Gastrocnemius medialis (tissue), 4 donors: Measurements from ENCODE around the gene MAD1L1. TPM values are rescaled to one million over a fixed set of nuclear protein-coding genes. Genes with fewer than 3 reads are reported as not detected.

Source experiments
- ATAC-seq, 2 donors: fragments of 150-250 bp; one replicate each; pipeline ENCODE4 v1.9.1; 2016
- DNase-seq, 2 donors: peaks; one replicate each; pipeline ENCODE4 v3.0.0-alpha.2; 2019
- H3K27ac ChIP-seq, 4 donors: fragments of 200-600 bp; sonication (generic); 1 replicate in 1 of 4; 2 replicates in 3 of 4; pipeline ENCODE4 v1.5.1; 2016 to 2018; ENCODE audit warnings: mild to moderate bottlenecking in 2 of 4, moderate library complexity in 1 of 4
- H3K27me3 ChIP-seq, 3 donors: fragments of 200-600 bp; sonication (generic) in 2 of 3; 1 replicate in 1 of 3; 2 replicates in 2 of 3; pipeline versions ENCODE4 v1.5.1 to v1.6.0; 2016 to 2019; ENCODE audit warnings: mild to moderate bottlenecking in 1 of 3, moderate library complexity in 1 of 3
- H3K36me3 ChIP-seq, 2 donors: fragments of 200-600 bp; sonication (generic) in 1 of 2; one replicate each; pipeline ENCODE4 v1.5.1; 2017 to 2018
- H3K4me1 ChIP-seq, 2 donors: fragments of 200-600 bp; sonication (generic) in 1 of 2; one replicate each; pipeline ENCODE4 v1.5.1; 2016 to 2017; ENCODE audit warnings: mild to moderate bottlenecking in 2 of 2
- H3K4me3 ChIP-seq, 4 donors: fragments of 200-600 bp; sonication (generic) in 3 of 4; 1 replicate in 1 of 4; 2 replicates in 3 of 4; pipeline ENCODE4 v1.5.1; 2016 to 2019; ENCODE audit warnings: mild to moderate bottlenecking in 2 of 4
- H3K9me3 ChIP-seq, 3 donors: fragments of 200-600 bp; sonication (generic) in 2 of 3; 1 replicate in 1 of 3; 2 replicates in 2 of 3; pipeline ENCODE4 v1.5.1; 2016 to 2019
- POLR2A ChIP-seq, 2 donors: fragments of 450-650 bp; IDR thresholded peaks; one replicate each; pipeline ENCODE4 v1.6.1; 2017; ENCODE audit warnings: antibody characterized with exemption in 2 of 2, mild to moderate bottlenecking in 2 of 2, moderate library complexity in 2 of 2
- in situ Hi-C, 4 donors: fragments of 200-750 bp; cut with MboI; loops; one replicate each; pipeline versions ENCODE4 v1.15.0 to v1.8.0; 2017; ENCODE audit warnings: low sequenced_read_pairs in 4 of 4
- intact Hi-C: fragments of 100-400 bp; cut with DNase I; formaldehyde crosslinking; loops from one replicate; pipeline ENCODE4 v1.15.1; 2023; ENCODE audit warnings: low total_unique reads
- total RNA-seq, 4 donors: library from RNA; depleted of rRNA; stranded (reverse); fragments of >200 nt; gene quantifications; one replicate each; pipeline versions ENCODE4 v1.1.0 to v1.2.3, GENCODE V29; 2016
- TF ChIP-seq, protein P1 (sequence below), 5 experiments: fragments of 450-650 bp in 3 of 5; fragments of 200-600 bp in 2 of 5; sonication (generic) in 2 of 5; IDR thresholded peaks in 4 of 5; conservative IDR thresholded peaks in 1 of 5; 1 replicate in 4 of 5; 2 replicates in 1 of 5; pipeline ENCODE4 v1.5.1; 2016 to 2019; ENCODE audit warnings: antibody characterized with exemption in 5 of 5, mild to moderate bottlenecking in 3 of 5, moderate library complexity in 3 of 5

MAD1L1 gene
- total RNA-seq, 4 donors from 2014 or later, result 19.7 to 32.4 (median 22.7) TPM

DNA sequence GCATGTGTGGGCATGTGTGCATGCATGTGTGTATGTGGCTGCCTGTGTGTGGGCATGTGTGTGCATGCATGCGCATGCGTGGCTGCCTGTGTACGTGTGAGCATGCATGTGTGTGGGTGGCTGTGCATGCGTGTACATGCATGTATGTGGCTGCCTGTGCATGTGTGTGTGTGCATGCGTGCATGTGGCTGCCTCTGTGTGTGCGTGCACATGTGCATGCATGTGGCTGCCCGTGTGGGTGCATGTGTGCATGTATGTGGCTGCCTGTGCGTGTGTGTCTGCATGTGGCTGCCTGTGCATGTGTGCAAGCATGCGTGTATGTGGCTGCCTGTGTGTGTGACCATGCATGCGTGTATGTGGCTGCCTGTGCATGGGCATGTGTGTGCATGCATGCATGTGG, 345.5 kb downstream of the MAD1L1 start:
- no peaks in the 10 kb centered on the region for H3K27me3 ChIP-seq
- H3K9me3 ChIP-seq, result no peaks in the 10 kb centered on the region
- H3K4me3 ChIP-seq, result no peak overlapping the region
- H3K27ac ChIP-seq, result no peak overlapping the region
- ATAC-seq (no peak), DNase-seq (no peak)
- H3K4me1 ChIP-seq, result peaks cover 0 to 7% of the 10 kb centered on the region in 2 donors
- intact Hi-C loops (no loop called here), in situ Hi-C loops (no loop called here)
- no peaks in the 10 kb centered on the region for H3K36me3 ChIP-seq
- TF ChIP-seq, protein P1, sequence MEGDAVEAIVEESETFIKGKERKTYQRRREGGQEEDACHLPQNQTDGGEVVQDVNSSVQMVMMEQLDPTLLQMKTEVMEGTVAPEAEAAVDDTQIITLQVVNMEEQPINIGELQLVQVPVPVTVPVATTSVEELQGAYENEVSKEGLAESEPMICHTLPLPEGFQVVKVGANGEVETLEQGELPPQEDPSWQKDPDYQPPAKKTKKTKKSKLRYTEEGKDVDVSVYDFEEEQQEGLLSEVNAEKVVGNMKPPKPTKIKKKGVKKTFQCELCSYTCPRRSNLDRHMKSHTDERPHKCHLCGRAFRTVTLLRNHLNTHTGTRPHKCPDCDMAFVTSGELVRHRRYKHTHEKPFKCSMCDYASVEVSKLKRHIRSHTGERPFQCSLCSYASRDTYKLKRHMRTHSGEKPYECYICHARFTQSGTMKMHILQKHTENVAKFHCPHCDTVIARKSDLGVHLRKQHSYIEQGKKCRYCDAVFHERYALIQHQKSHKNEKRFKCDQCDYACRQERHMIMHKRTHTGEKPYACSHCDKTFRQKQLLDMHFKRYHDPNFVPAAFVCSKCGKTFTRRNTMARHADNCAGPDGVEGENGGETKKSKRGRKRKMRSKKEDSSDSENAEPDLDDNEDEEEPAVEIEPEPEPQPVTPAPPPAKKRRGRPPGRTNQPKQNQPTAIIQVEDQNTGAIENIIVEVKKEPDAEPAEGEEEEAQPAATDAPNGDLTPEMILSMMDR (IDR thresholded peaks at IDR 0.05 in 4 of 5, conservative IDR thresholded peaks at IDR 0.05 in 1 of 5), result no peak
- TF ChIP-seq POLR2A (IDR thresholded peaks at IDR 0.05), result no peak

DNA sequence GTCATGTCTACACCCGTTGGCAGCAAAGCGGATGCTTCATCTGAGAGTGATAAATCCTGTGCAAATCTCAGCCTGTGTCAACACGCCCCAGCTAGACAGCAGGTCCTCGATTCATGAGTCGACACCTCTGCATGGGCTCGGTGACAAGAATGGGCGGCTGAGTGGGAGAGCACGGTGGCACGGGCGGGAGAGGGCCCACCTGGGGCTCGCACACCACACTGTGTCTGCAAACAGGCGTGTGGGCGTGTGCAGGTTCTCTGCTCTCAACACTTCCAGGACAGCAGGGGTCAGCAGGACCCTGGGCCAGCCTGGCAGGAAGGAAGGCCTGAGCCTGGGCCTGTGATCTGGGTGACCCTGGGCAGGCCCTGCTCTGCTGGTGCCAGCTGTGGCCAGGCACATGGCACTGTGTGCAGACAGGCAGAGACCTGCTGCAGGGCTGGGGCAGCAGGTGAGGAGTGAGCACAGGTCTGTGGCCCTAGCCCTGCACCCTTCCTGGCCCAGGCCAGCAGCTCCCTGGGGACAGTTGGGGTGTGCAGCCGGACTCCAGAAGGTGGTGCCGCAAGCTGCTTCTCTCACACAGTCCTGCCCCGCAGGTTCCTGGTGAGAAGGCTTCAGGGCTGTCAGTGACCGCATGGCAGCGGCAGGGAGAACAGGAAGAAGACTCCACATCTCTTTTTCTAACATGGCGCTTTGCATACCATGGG, 346.2 kb downstream of the MAD1L1 start:
- H3K27me3 ChIP-seq, result no peaks in the 10 kb centered on the region
- ATAC-seq (no peak), DNase-seq (no peak)
- H3K4me1 ChIP-seq, result peaks cover 0 to 7% of the 10 kb centered on the region in 2 donors
- H3K4me3 ChIP-seq, result no peak overlapping the region
- TF ChIP-seq POLR2A (IDR thresholded peaks at IDR 0.05), result no peak
- TF ChIP-seq, protein P1 (IDR thresholded peaks at IDR 0.05 in 4 of 5, conservative IDR thresholded peaks at IDR 0.05 in 1 of 5), result no peak
- H3K36me3 ChIP-seq, result no peaks in the 10 kb centered on the region
- intact Hi-C loops, result no loop called here
- in situ Hi-C loops, result no loop called here
- no peaks in the 10 kb centered on the region for H3K9me3 ChIP-seq
- H3K27ac ChIP-seq, result no peak overlapping the region

DNA sequence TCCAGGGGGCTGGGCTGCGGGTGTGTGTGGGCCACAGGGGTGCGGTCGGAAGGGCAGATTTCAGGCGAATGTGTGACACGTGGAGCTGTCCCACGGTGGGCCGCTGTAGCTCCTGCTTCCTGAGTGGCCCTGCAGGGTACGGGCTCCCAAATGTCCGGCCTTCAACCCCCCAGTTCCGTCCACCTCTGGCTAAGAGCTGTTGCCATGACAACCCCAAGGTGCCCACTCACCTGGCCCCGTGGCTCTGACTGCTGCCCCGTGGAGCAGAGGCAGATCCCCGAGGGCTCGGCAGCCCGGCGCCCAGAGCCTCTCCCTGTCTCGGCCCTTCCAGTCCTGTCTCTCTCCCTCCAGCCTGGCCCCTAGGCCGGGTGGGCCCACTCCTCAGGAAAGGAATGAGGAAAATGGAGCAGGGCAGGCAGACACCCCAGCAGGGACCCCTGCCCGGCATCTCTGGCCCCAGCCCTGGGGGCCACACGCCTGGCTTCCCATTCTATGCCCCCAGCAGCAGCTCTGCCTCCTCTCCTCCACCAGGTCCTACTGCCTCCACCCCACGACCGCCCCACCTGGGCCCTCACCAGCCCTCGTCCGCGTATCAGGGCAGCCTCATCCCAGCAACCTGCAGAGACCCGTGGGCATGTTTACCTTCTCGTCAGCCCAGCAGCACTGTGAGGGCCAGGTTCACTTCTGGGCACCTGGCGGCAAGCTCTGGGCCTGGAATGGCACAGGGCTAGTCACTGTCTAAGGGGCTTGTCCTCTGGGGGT, 347.1 kb downstream of the MAD1L1 start:
- no peak for DNase-seq
- Histone ChIP-seq H3K27ac (no peak overlapping the region), H3K4me1 (peaks cover 0 to 7% of the 10 kb centered on the region in 2 donors), H3K27me3 (no peaks in the 10 kb centered on the region), H3K36me3 (no peaks in the 10 kb centered on the region), H3K4me3 (no peak overlapping the region), H3K9me3 (no peaks in the 10 kb centered on the region)
- in situ Hi-C loops (no loop called here), intact Hi-C loops (no loop called here)
- no peak for ATAC-seq
- TF ChIP-seq, protein P1 (IDR thresholded peaks at IDR 0.05 in 4 of 5, conservative IDR thresholded peaks at IDR 0.05 in 1 of 5), result no peak
- TF ChIP-seq POLR2A (IDR thresholded peaks at IDR 0.05), result no peak

DNA sequence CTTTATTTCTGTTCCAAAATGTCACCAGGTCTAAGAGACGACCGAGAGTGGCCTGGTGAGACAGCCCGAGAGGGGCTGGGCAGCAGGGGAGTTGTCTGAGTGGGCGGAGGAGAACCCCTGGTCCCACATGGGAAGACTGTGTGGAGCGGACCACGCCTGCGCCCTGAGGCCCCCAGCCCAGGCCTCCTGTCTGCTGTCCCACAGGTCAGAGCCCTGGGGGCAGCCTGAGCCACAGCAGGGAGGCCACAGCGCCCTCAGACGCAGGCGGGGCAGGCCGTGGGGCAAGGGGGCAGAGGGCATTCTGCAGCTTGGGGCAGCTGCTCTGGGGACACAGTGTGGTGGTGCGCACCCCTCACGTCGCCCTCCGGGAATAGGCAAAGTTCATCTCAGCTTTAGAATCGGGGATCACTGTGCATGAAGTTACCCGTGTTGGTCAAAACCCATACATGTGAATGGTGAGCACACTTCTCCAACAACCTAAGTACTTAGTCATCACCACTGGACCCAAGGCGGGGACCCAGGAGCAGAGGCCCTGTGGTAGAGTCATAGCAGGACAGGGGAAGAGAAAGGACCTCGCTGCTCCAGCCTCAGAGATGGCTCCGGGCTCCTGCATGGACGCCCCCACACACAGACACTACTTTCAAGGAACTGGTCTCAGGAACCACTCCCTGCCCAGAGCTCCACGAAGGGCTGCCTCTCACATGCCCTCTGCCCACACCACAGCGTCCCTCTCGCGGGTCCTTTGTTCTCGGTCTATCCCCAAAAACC, 348.0 kb downstream of the MAD1L1 start:
- no peak overlapping the region for H3K27ac ChIP-seq
- no peaks in the 10 kb centered on the region for H3K36me3 ChIP-seq
- no peak for TF ChIP-seq POLR2A (IDR thresholded peaks at IDR 0.05)
- TF ChIP-seq, protein P1 (IDR thresholded peaks at IDR 0.05 in 4 of 5, conservative IDR thresholded peaks at IDR 0.05 in 1 of 5), result no peak
- DNase-seq (no peak), ATAC-seq (no peak)
- in situ Hi-C loops, result no loop called here
- H3K4me1 ChIP-seq, result peaks cover 0 to 7% of the 10 kb centered on the region in 2 donors
- no peaks in the 10 kb centered on the region for H3K27me3 ChIP-seq
- intact Hi-C loops, result no loop called here
- no peak overlapping the region for H3K4me3 ChIP-seq
- no peaks in the 10 kb centered on the region for H3K9me3 ChIP-seq
